ENCODE results near the gene FAM193A. TPM values are rescaled to one million over a fixed set of nuclear protein-coding genes. Genes with fewer than 3 reads are reported as not detected.
"Not testable (repeated sequence)": the region's sequence is repeated elsewhere in the genome, so short reads cannot be mapped to it uniquely, and the experiment has no call there.

The FAM193A gene
- total RNA-seq, 1 donor from 2014 or later = 31.4 TPM

DNA sequence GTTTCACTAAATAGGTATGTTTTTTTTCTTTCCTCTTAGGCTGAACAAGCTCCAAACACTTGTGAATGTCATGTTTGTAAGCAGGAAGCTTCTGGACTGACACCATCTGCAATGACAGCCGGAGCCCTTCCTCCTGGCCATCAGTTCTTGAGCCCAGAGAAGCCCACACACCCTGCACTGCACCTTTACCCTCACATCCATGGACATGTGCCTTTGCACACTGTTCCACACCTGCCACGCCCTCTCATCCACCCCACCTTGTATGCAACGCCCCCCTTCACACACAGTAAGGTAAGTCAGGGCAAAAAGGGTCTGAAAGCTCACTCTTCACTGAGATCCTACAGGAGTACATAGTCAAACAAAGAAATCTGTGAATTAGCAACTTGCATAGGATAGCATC lies 135.6 kb downstream of the FAM193A start:
- DNase-seq (ENCODE audit: extremely low spot score in 2 of 2) = no peak
- Histone ChIP-seq H3K27ac (no peak overlapping the region), H3K27me3 (no peaks in the 10 kb centered on the region), H3K4me1 (no peaks in the 10 kb centered on the region), H3K9me3 (no peaks in the 10 kb centered on the region), H3K36me3 (peaks cover 0 to 38% of the 10 kb centered on the region in 2 donors), H3K4me3 (no peak overlapping the region)
- no peak for TF ChIP-seq POLR2AphosphoS5 (IDR thresholded peaks at IDR 0.05; ENCODE audit: insufficient read depth in 1 of 2, low read depth in 1 of 2)
- TF ChIP-seq, protein P1, sequence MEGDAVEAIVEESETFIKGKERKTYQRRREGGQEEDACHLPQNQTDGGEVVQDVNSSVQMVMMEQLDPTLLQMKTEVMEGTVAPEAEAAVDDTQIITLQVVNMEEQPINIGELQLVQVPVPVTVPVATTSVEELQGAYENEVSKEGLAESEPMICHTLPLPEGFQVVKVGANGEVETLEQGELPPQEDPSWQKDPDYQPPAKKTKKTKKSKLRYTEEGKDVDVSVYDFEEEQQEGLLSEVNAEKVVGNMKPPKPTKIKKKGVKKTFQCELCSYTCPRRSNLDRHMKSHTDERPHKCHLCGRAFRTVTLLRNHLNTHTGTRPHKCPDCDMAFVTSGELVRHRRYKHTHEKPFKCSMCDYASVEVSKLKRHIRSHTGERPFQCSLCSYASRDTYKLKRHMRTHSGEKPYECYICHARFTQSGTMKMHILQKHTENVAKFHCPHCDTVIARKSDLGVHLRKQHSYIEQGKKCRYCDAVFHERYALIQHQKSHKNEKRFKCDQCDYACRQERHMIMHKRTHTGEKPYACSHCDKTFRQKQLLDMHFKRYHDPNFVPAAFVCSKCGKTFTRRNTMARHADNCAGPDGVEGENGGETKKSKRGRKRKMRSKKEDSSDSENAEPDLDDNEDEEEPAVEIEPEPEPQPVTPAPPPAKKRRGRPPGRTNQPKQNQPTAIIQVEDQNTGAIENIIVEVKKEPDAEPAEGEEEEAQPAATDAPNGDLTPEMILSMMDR (IDR thresholded peaks at IDR 0.05) = no peak
- TF ChIP-seq POLR2A (IDR thresholded peaks at IDR 0.05) = no peak
- intact Hi-C loops (cut with DNase I) = no loop called here

DNA sequence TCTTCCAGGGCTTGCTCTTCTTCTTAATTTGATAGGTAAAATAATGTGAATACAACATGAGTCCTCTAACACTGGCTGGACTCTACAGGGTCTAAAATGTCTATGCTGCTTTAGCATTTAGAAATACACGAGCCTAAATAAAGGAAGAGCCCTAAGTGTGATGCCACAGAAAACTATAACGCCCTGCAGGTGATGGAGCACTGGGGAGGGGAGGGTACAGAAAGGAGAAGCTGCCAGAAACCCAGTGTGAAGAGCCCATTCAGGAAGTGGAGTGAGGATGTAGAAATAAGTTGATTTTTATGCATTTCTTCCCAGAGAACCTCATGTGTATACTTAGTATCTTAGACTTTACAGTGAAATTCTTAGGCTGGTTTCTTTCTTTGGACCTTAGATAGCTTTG lies 136.3 kb downstream of the FAM193A start:
- H3K9me3 ChIP-seq = no peaks in the 10 kb centered on the region
- H3K4me3 ChIP-seq = no peak overlapping the region
- peaks cover 0 to 38% of the 10 kb centered on the region in 2 donors for H3K36me3 ChIP-seq
- no peaks in the 10 kb centered on the region for H3K4me1 ChIP-seq
- no peaks in the 10 kb centered on the region for H3K27me3 ChIP-seq
- intact Hi-C loops (cut with DNase I) = no loop called here
- no peak overlapping the region for H3K27ac ChIP-seq
- no peak for DNase-seq (ENCODE audit: extremely low spot score in 2 of 2)
- TF ChIP-seq, protein P1 (IDR thresholded peaks at IDR 0.05) = no peak
- TF ChIP-seq POLR2A (IDR thresholded peaks at IDR 0.05) (no peak), POLR2AphosphoS5 (IDR thresholded peaks at IDR 0.05; ENCODE audit: insufficient read depth in 1 of 2, low read depth in 1 of 2) (no peak)

DNA sequence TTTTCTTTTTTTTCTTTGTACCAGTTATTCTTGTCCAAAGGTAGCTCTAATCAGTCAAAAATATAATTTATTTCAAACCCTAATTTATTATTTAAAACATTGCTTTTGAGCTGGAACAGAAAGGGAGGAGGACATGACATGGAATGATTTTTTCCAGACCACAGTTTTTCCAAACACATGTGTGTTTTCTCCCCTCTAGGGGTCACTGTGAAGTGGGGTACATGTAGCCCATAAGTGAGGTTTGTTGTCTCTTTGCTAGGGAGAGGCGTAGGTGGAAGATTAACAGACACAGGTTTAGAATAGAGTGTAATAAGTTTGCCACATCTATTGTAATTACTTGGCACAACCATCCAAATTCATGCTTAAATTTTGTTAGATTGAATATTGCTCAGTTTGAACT lies 136.7 kb downstream of the FAM193A start:
- Histone ChIP-seq H3K4me3 (no peak overlapping the region), H3K36me3 (peaks cover 0 to 38% of the 10 kb centered on the region in 2 donors), H3K27ac (no peak overlapping the region), H3K27me3 (no peaks in the 10 kb centered on the region), H3K4me1 (no peaks in the 10 kb centered on the region), H3K9me3 (no peaks in the 10 kb centered on the region)
- TF ChIP-seq, protein P1 (IDR thresholded peaks at IDR 0.05) = no peak
- TF ChIP-seq POLR2AphosphoS5 (IDR thresholded peaks at IDR 0.05; ENCODE audit: insufficient read depth in 1 of 2, low read depth in 1 of 2) = no peak
- no peak for DNase-seq (ENCODE audit: extremely low spot score in 2 of 2)
- intact Hi-C loops (cut with DNase I) = no loop called here

DNA sequence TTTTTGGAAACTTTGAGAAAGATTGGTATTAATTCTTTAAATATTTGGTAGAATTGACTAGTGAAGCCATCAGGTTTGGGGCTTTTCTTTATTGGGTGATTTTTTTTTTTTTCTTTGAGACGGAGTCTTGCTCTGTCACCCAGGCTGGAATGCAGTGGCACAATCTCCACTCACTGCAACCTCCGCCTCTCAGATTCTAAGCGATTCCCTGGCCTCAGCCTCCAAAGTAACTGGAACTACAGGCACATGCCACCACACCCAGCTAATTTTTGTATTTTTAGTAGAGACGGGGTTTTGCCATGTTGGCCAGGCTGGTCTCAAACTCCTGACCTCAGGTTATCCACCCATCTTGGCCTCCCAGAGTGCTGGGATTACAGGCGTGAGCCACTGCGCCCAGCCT lies 143.3 kb downstream of the FAM193A start:
- H3K9me3 ChIP-seq; H3K4me1 ChIP-seq; H3K27ac ChIP-seq; H3K27me3 ChIP-seq; intact Hi-C loops (cut with DNase I); H3K4me3 ChIP-seq; DNase-seq (ENCODE audit: extremely low spot score in 2 of 2): not testable (repeated sequence)
- H3K36me3 ChIP-seq = peaks cover 0 to 30% of the 10 kb centered on the region in 2 donors

DNA sequence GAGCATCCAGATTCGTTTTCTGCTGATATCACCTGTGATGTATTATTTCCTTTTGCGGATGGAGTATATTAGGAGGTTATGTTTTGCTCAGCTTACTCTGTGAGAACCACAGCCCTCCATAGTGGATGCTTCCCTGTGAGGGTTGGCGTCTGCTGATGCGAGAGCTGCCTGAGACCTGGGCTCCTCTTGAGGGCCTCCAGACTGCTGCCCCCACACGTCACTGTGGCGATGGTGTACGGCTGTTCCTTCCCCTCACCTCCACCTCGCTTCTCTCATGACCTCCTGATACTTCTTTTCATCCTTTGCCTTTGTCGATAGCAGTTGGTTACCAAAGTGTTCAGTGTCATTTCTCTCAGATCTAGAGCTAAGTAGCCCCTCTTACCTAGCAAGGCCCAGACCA lies 148.0 kb downstream of the FAM193A start:
- Histone ChIP-seq H3K27ac (no peak overlapping the region), H3K4me3 (no peak overlapping the region), H3K4me1 (no peaks in the 10 kb centered on the region), H3K36me3 (peaks cover 0 to 45% of the 10 kb centered on the region in 2 donors), H3K27me3 (no peaks in the 10 kb centered on the region), H3K9me3 (no peaks in the 10 kb centered on the region)
- intact Hi-C loops (cut with DNase I) = no loop called here
- no peak for TF ChIP-seq POLR2AphosphoS5 (IDR thresholded peaks at IDR 0.05; ENCODE audit: insufficient read depth in 1 of 2, low read depth in 1 of 2)
- TF ChIP-seq, protein P1 (IDR thresholded peaks at IDR 0.05) = no peak
- no peak for TF ChIP-seq POLR2A (IDR thresholded peaks at IDR 0.05)
- DNase-seq (ENCODE audit: extremely low spot score in 2 of 2) = no peak

DNA sequence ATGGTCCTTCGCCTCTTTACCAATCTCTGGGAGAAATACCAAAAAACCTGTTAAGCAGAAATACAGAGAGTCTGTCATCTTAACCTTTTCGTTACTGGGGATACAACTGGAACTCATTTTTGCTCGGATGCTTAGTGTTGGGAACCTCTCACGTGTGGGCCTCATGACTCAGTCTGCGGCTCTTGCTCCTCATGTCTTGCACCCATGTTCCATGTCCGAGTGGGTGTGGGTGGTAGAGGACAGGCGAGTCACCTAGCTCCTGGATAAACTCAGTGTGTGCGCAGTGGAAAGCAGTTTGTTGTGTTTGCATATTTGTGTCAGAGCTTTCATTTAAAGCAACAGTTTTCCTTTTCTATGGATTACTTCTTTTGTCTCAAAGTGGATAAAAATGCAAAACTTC lies 149.1 kb downstream of the FAM193A start:
- Histone ChIP-seq H3K4me3 (no peak overlapping the region), H3K27ac (no peak overlapping the region), H3K36me3 (peaks cover 0 to 43% of the 10 kb centered on the region in 2 donors), H3K9me3 (no peaks in the 10 kb centered on the region), H3K4me1 (no peaks in the 10 kb centered on the region), H3K27me3 (no peaks in the 10 kb centered on the region)
- DNase-seq (ENCODE audit: extremely low spot score in 2 of 2) = no peak
- TF ChIP-seq POLR2A (IDR thresholded peaks at IDR 0.05) (no peak), POLR2AphosphoS5 (IDR thresholded peaks at IDR 0.05; ENCODE audit: insufficient read depth in 1 of 2, low read depth in 1 of 2) (no peak)
- TF ChIP-seq, protein P1 (IDR thresholded peaks at IDR 0.05) = no peak
- intact Hi-C loops (cut with DNase I) = no loop called here
